T-helper 1 cell treated with Interleukin-12 subunit alpha and Interleukin-12 subunit beta and Interleukin-4 antibody, amounts not matched to agents 30 ng/mL and 1 ng/mL, for 36 hours (primary cell): ENCODE measurements around the gene PPP1R14D. TPM values are rescaled to one million over a fixed set of nuclear protein-coding genes. Genes with fewer than 3 reads are reported as not detected.

Experiments
- intact Hi-C: fragments of 100-400 bp; cut with micrococcal nuclease; formaldehyde crosslinking; loops from one replicate; pipeline ENCODE4 v1.15.1; 2024
- total RNA-seq: library from RNA; stranded (reverse); gene quantifications from 2 replicates; pipeline ENCODE4 v1.2.3, GENCODE V29; 2022

The PPP1R14D gene
- total RNA-seq, 1 donor from 2014 or later, result not detected

DNA sequence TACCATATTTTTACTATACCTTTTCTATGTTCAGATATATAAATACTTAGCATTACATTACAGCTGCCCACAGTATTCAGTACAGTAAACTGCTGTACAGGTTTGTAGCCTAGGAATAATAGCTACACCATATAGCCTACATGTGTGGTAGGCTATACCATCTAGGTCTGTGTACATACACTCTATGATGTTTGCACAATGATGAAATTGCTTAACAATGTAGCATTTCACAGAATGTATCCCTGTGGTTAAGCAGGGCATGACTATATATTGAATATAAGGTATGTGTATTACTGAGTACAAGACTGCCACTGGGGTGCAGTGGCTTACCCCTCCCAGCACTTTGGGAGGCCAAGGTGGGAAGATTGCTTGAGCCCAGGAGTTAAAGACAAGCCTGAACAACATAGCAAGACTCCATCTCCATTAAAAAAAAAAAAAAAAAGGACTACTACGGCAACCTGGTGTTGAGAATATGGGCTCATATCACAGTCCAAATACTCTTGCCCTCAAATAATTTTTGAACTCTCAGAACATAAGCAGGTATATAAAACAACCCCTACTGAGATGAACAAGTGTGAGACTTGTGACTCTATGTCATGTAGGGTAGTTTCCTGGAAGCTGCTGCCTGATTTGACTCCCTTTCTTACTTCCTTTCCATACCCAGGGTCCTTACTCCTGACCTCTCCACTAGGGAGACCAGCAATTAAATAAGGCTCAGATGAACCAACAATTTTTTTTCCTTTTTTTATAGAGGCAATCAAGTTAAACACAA, 4.8 kb downstream of the PPP1R14D start:
- intact Hi-C loops, result no loop called here

DNA sequence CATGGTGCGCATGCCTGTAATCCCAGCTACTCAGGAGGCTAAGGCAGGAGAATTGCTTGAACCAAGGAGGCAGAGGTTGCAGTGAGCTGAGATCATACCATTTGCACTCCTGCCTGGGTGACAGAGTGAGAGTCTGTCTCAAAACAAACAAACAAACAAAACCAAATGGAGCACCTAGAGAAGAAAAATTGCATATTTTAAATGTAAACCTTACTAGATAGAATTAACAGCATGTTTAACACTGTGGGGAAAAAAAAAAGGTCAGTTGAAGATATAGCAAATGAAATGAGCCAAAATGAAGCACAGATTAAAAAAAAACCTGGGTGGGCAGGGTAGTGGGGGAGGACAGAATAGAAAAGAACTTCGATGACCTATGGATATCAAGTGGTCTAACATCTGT, 7.3 kb downstream of the PPP1R14D start:
- intact Hi-C loops, result no loop called here

DNA sequence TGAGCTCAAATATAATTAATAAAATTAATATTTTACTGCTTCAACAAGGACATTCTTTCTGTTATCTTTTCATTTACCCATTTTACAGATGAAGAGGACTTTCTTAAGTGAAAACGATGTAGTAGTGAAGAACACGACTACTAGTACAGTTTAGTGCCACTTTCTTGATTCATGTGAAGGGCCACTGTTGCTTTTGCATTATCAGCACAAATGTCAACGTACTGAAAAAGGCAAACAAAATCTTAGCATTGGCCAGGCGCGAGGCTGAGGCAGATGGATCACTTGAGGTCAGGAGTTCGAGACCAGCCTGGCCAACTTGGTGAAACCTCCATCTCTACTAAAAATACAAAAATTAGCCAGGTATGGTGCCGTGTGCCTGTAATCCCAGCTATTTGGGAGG, 9.5 kb downstream of the PPP1R14D start:
- intact Hi-C loops, result no loop called here

DNA sequence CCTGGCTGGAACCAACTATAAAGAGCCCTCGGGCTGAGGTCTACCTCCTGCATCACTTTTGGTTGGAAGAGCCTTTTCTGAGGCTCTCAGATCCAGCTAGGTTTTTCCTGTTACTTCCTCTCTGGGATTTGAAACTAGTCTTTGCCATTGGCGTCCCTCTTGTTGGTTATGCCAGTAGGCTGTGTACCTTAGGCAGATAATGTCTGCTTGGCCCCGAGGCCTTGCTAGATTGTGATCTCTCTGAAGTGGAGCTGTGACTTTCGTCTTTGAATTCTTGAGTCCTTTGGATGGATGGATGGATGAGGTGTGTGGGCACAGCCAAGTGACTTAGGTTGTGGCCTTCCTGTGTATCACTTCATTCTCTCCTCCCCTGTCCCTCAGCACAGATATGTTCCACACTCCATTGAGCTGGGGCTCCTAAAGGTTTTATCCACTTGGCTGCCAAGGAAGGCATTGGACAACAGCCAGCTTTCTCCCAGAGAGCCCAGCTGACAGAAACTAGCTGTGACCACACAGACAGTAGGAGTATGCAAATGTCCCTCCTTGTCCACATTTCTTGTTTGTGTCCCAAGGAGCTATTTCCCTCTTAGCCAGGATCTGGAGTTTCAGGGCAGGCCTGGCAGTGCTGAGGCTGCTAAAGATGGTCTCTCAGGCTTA, 13.3 kb downstream of the PPP1R14D start:
- intact Hi-C loops, result no loop called here

DNA sequence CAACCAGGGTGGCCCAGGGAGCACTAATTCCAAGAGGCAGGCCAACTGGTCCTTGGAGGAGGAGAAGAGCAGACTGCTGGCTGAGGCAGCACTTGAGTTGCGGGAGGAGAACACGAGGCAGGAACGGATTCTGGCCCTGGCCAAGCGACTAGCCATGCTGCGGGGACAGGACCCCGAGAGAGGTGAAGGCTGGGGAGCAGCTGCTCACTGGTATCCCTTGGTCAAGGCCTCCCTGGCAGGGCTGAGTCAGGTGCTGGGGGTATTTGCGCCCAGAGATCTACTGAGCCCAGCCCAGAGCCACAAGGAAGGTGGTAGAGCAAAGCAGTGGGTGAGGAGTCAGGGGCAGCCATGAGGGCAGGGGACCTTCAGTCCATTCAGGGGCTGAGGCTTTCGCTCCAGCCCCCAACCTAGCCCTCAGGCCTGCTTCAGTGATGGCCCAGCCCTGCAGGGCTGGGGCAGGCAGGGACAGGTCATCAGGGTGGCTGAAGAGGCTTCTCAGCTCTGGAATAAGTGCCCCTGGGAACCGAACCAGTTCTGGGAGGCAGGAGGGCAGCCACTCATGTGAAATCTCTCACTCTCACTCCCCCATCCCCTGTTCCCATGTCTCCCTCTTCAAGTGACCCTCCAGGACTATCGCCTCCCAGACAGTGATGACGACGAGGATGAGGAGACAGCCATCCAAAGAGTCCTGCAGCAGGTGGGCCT, 15.6 kb downstream of the PPP1R14D start:
- intact Hi-C loops, result no loop called here

DNA sequence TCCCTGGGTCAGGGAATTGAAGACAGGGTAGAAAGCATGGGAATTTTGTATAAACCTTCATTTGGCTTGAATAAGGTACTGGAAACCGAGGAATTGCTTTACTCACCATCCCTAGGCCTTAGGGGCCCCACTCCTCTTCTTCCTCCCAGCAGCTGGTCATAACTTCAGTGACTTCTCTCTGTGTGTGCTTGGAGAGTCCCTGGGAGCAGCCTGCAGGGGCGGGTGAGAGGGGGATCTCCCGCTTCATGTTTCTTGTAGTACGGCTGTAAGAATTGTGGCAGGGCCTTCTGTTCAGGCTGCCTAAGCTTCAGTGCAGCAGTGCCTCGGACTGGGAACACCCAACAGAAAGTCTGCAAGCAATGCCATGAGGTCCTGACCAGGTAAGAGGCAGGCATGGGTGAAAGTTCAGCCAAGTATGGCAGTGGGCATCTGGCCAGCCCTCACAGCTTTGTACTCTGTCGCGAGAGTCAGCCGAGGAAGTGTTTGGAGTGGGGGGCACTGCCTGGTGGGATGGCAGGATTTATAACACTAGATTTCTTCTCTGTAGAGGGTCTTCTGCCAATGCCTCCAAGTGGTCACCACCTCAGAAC, 19.6 kb downstream of the PPP1R14D start:
- intact Hi-C loops, result no loop called here

DNA sequence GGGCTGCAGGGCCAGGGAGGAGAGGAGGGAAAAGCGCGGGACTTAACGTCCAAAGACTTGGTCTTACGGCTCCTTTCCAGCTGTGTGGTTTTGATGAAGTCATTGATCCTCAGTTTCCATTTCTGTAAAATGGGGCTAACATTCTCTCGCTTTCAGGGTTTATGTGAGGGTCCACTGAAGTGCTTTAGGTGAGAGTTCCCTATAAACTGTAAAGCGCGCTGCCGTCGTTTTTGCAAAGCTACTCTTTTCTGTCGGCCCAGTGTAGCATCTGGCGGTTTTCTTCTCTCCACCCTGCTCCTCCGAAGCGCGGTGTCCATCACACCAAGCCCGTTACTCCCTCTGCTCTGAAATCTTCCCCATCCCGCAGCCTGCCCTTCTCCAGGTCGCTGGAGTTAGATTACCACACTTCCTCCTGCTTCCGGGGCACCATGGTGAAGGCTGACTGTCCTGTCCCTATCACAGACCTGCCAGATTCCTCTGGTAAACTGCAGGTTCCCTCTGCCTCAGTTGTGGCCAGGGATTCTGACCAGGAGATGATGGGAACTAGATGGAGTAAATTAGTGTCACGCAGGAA, 20.5 kb downstream of the PPP1R14D start:
- intact Hi-C loops, result loop anchor here (1.0 kb wide), 6 partner anchors 21 to 214 kb away; partner anchors contain the start of genes GCHFR, KNL1, RAD51 and RMDN3

DNA sequence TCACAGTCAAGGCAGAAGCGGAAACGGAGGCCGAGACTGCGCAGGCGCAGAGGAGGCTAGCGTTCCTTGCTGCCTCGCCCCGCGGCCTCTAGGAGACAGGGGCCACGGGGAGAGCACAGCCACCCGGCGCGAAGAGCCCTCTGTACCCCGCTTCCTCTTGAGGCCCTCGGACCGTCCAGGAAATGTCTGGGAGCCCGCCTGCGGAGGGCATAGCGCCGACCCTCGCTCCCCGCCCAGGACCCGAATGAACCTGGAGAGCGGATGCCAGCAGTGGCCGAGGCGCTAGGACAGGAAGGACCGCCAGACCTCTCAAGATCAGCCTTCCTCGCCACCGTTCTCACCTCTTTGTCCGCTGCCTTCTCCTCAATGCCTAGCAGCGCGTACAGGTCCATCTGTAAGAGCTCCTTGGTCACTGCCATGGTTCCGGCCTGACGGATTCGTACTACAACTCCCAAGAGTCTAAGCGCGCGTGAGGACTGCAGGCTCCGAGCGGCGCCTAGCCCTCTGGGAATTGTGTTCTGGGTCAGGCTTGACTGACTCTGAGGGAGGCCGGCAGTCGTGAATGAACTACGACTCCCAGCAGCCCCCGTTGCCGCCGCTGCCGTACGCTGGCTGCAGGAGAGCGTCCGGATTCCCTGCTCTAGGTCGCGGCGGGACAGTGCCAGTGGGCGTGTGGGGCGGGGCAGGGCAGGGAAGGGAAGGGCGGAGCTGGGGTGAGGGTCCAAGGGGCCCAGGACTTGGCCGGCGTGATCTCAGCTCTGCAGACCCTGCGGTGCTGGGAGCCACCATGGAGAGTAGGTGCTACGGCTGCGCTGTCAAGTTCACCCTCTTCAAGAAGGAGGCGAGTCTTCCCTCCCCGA, 21.2 kb downstream of the PPP1R14D start, which contains the start of the genes DNAJC17 and ZFYVE19:
DNAJC17 (minus strand) TSS at position 446 of the 860 bp plus-strand sequence; CDS start at position 419, 27 bp downstream.
ZFYVE19 (plus strand) TSS at position 62 of the 860 bp plus-strand sequence; CDS start at position 563, 501 bp downstream.
- intact Hi-C loops, result loop anchor here (1.0 kb wide), 6 partner anchors 20 to 213 kb away; partner anchors contain the start of genes GCHFR, KNL1, RAD51 and RMDN3

DNA sequence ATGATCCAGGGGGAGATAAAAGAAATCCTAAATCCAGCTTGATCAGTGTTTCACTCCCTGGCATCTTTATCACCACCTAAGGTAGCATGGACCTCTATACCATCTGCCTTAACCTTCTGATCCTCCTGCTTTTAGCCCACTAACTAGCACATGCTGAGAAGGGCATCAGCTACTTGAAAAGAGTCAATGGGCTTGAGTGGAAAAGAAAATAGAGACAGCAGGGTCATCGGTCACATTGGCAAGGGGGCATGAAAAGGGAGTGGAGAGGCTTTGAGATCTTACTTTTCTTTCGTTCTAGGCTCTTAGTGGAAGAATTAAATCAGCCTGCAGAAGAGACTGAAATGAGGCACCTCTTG, 21.9 kb downstream of the PPP1R14D start:
- intact Hi-C loops, result loop anchor here (1.0 kb wide), 6 partner anchors 19 to 212 kb away; partner anchors contain the start of genes GCHFR, KNL1, RAD51 and RMDN3

DNA sequence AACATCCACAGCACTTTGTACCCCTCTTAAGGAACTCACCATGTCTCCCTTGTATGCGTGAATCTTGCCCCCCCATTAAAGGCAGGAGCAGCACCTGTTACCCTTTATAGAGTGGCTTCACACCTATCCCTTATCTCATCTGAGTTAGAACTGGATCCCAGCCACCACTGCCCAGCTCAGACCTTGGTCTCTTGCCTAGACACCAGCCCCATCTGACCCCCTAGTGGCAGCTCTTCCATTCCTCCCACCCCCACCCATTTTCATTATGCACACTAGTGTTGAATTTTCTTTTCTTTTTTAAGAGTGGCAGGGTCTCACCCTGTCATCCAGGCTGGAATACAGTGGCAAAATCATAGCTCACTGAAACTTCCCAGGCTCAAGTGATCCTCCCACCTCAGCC, 24.8 kb downstream of the PPP1R14D start:
- intact Hi-C loops, result no loop called here

DNA sequence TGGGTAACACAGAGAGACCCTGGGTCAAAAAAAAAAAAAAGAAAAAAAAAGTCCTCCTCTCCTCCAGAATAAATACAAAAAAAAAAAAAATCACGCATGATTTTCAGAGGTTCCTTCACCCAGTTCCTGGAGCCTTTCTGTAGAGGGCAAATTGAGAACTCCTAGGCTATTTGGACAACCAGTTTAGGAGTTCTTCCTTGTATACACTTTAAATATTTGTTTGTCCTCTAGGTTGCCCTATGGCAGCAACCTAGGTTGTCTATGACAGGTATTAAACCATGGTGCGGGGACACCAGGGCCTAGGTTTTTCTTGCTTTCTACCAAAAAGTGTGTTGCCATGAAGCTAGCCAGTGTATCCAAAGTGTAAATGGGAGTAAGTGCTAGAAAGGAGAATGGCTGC, 25.4 kb downstream of the PPP1R14D start:
- intact Hi-C loops, result no loop called here

DNA sequence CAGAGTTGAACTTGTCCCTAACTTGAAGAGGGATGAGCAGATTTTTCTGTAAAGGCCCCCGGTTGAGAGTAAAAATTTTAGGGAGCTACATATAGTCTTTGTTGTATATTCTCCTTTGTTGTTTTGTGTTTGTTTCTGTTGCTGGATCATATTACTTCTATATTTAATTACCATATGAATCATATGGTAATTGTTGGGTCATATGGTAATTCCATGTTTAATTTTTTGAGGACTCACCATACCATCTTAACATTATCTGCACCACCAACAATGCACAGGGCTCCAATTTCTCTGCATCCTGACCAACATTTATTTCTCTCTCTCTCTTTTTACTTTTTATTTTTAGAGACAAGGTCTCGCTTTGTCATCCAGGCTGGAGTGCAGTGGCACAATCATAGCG, 29.0 kb downstream of the PPP1R14D start:
- intact Hi-C loops, result no loop called here

DNA sequence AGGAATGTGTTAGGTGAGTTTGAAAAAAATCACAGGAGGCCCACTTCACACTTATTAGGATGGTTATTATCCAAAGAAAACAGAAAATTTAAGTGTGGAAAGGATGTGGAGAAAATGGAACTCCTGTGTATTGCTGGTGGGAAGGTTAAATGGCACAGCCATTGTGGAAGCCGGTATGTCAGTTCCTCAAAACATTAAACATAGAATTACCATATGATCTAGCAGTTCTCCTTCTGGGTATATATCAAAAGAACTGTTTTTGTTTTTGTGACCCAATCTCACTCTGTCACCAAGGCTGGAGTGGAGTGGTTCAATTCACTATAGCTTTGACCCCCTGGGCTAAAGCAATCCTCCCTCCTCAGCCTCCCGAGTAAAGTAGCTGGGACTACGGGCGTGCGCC, 32.0 kb downstream of the PPP1R14D start:
- intact Hi-C loops, result no loop called here

DNA sequence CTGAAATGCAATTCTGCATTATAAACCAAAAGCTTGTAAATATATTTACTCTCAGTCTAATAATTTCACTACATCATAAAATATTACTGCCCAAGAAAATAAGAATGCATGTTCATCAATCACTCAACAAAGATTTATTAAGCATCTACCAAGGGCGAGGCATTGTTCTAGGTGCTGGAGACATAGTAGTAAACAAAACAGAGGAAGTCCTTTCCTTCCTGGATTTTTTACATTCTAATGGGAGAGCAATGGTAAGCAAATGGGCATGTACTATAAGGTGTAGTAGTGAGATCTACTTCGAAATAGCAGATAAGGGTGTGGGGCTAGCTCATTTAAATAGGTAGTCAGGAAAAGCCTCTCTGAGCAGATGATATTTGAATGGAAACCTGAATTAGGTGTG, 32.5 kb downstream of the PPP1R14D start:
- intact Hi-C loops, result no loop called here

DNA sequence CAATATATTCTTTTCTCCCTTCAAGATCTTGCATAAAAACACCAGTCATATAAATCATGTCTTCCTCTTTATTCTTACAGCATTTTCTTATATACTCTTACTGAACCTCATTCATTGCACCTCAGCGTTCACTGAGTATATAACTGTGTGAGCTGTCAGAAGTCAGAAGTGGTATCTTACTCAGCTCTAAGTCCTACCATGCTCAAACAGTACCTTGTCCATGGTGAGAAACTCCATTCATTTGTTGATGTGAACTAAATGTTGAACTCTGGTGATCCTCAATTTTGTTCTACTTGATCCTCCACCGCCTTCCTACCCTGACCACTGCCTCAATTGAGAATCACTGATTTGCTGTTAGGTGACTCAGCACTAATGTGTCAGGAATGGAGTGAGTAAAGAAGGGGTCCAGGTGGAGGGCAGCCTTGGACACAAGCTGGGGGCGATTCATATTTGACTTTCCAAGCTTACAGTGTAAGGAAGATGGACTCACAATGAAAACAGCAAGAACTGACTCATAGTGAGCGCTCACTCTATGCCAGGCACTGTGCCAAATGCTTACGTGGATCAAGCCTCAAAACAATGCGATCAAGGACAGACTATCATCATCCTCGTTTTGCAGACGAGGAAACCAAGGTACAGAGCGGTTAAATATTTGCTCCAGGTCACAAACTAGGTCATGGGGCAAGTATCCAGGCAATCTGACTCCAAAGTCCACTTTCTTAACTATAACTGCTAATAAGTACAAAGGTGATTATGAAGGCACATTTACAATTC, 35.1 kb downstream of the PPP1R14D start:
- intact Hi-C loops, result no loop called here

DNA sequence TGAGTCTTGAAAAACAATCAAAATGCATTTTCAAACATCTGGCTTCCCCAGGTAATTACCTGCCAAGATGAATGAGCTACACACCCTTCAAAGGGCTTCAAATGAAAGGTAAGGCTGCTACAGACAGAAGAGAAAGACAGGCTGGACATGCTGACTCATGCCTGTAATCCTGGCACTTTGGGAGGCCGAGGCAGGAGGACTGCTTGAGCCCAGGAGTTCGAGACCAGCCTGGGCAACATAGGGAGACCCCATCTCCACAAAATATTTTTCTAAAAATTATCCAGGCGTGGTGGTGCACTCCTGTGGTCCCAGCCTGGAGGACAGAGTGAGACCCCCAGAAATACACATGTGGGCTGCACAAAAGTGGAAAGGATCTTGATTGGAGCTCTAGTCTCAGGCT, 36.1 kb downstream of the PPP1R14D start:
- intact Hi-C loops, result no loop called here

DNA sequence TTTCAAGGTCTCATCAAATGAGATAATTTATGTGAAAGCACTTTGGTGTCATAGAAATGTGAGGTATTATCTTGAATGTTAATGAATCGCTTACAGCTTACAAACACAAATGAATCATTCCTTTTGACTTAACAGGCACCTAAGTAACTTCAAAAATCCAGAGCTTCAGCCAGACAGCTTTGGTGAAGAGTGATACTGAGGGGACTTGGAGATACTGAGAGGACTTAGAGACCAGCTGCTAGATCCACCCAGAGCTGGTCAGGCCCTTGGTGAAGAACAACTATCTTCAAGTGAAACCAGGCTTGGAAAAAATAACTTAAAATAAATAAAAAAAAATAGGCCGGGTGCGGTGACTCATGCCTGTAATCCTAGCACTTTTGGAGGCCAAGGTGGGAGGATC, 37.8 kb downstream of the PPP1R14D start:
- intact Hi-C loops, result no loop called here

DNA sequence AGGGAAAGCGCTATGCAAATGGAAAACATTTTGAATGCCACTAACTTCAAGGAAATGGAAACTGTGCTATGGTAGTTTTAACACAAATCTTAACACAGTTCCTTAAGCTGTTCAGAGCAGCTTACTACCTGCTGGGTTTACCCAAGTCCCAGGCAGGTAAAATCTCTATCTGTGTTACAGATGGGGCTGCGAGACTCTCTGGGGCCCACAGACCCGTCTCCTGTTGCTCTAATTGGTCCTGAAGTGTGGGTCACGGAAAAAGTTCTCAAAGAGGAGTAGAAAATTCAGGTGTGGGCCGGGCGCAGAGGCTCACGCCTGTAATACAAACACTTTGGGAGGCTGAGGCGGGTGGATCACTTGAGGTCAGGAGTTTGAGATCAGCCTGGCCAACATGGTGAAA, 38.5 kb downstream of the PPP1R14D start:
- intact Hi-C loops, result no loop called here

DNA sequence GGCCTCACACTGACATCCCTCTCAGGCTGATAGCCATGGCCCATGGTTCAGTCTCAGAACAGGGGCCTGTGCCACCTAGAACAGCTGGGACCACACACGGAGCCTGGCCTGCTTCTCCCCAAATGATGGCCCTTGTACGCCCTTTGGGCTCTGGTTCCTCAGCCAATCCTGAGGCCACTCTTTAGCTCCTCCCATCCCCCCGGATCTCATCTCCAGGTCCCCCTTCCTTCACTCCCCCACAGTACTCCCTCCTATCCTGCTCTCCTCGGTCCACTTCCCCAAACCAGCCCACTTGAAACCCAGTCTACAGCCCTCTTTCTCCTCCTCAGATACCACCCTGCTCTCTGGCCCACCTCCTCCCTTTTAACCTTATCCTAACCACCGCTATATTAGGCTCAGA, 39.4 kb downstream of the PPP1R14D start:
- intact Hi-C loops, result no loop called here
